Neural progenitor cell (in vitro differentiated cells): Measurements from ENCODE around the gene CCNG2. TPM values are rescaled to one million over a fixed set of nuclear protein-coding genes. Genes with fewer than 3 reads are reported as not detected.

Source experiments
- DNase-seq: peaks from one replicate; pipeline ENCODE4 v3.0.0-alpha.2; 2016; ENCODE audit warnings: low spot score
- H2AFZ ChIP-seq: fragments of 200-600 bp; sonication (generic); replicated peaks from 2 replicates; pipeline ENCODE4 v1.6.1; 2016; ENCODE audit warnings: antibody characterized with exemption
- H3F3A ChIP-seq: fragments of 200-600 bp; sonication (generic); 2 replicates; pipeline ENCODE4 v1.6.1; 2016; ENCODE audit warnings: antibody characterized with exemption, low read depth
- H3K27ac ChIP-seq: fragments of 200-600 bp; sonication (generic); 2 replicates; pipeline ENCODE4 v1.5.1; 2016; ENCODE audit warnings: mild to moderate bottlenecking
- H3K27me3 ChIP-seq: fragments of 200-600 bp; sonication (generic); 2 replicates; pipeline ENCODE4 v1.6.1; 2016; ENCODE audit warnings: mild to moderate bottlenecking, moderate library complexity
- H3K36me3 ChIP-seq: fragments of 200-600 bp; sonication (generic); 2 replicates; pipeline ENCODE4 v1.5.1; 2016
- H3K4me1 ChIP-seq: fragments of 200-600 bp; sonication (generic); 2 replicates; pipeline ENCODE4 v1.6.1; 2016; ENCODE audit warnings: mixed run types
- H3K4me2 ChIP-seq: fragments of 200-600 bp; sonication (generic); 2 replicates; pipeline ENCODE4 v1.6.1; 2016
- H3K4me3 ChIP-seq: fragments of 200-600 bp; sonication (generic); 2 replicates; pipeline ENCODE4 v1.5.1; 2016
- H3K79me2 ChIP-seq: fragments of 200-600 bp; sonication (generic); 2 replicates; pipeline ENCODE4 v1.6.1; 2016; ENCODE audit warnings: low read depth
- H3K9ac ChIP-seq: fragments of 200-600 bp; sonication (generic); 2 replicates; pipeline ENCODE4 v1.6.1; 2016
- H3K9me3 ChIP-seq: fragments of 200-600 bp; sonication (generic); 2 replicates; pipeline ENCODE4 v1.5.1; 2016; ENCODE audit warnings: low read depth
- H4K20me1 ChIP-seq: fragments of 200-600 bp; sonication (generic); 2 replicates; pipeline ENCODE4 v1.6.1; 2016; ENCODE audit warnings: low read depth
- H3K27ac Mint-ChIP-seq: 3 replicates; pipeline ENCODE4 v1.8.0; 2021; ENCODE audit warnings: mixed read lengths
- H3K27me3 Mint-ChIP-seq: 2 replicates; pipeline ENCODE4 v1.8.0; 2022; ENCODE audit warnings: low read depth, mild to moderate bottlenecking, inconsistent platforms, moderate library complexity, mixed read lengths; ENCODE audit not compliant: insufficient read depth
- H3K36me3 Mint-ChIP-seq: 3 replicates; pipeline ENCODE4 v1.8.0; 2021; ENCODE audit warnings: mixed read lengths
- H3K4me1 Mint-ChIP-seq: 3 replicates; pipeline ENCODE4 v1.8.0; 2021; ENCODE audit warnings: mixed read lengths
- H3K4me3 Mint-ChIP-seq: 3 replicates; pipeline ENCODE4 v1.8.0; 2021; ENCODE audit warnings: mild to moderate bottlenecking, moderate library complexity, mixed read lengths
- H3K9me3 Mint-ChIP-seq: 3 replicates; pipeline ENCODE4 v1.8.0; 2020; ENCODE audit warnings: mixed read lengths
- CTCF ChIP-seq: fragments of 200-600 bp; sonication (generic); IDR thresholded peaks from 2 replicates; pipeline ENCODE4 v1.5.1; 2017; ENCODE audit warnings: antibody characterized with exemption, mild to moderate bottlenecking
- EZH2 ChIP-seq: fragments of 200-600 bp; sonication (generic); IDR thresholded peaks from 2 replicates; pipeline ENCODE4 v1.6.1; 2017; ENCODE audit warnings: antibody characterized with exemption, mild to moderate bottlenecking, moderate library complexity
- EZH2phosphoT487 ChIP-seq: fragments of 200-600 bp; sonication (generic); IDR thresholded peaks from 2 replicates; pipeline ENCODE4 v1.6.1; 2017; ENCODE audit warnings: antibody characterized with exemption
- total RNA-seq: library from RNA; depleted of rRNA; stranded (reverse); fragments of >200 nt; gene quantifications from 2 replicates; pipeline ENCODE4 v1.2.3, GENCODE V29; 2015; ENCODE audit warnings: low replicate concordance

The CCNG2 gene
- total RNA-seq, 1 donor from 2014 or later: 366 TPM

GRCh38 chr4:77153006-77153405 lies 4.0 kb upstream of the CCNG2 start:
- H3K9me3 Mint-ChIP-seq: no peaks in the 10 kb centered on the region
- Histone ChIP-seq H3K79me2 (peaks cover 23% of the 10 kb centered on the region), H3K4me3 (no peak overlapping the region), H3F3A (peaks cover 30% of the 10 kb centered on the region), H3K4me1 (peaks cover 41% of the 10 kb centered on the region), H3K9ac (no peak overlapping the region), H3K36me3 (no peaks in the 10 kb centered on the region), H3K27ac (no peak overlapping the region), H3K4me2 (no peak overlapping the region), H3K27me3 (no peaks in the 10 kb centered on the region), H4K20me1 (peaks cover 7% of the 10 kb centered on the region), H2AFZ (no peak overlapping the region), H3K9me3 (no peaks in the 10 kb centered on the region)
- peaks cover 42% of the 10 kb centered on the region for H3K4me1 Mint-ChIP-seq
- H3K27ac Mint-ChIP-seq: no peak overlapping the region
- H3K36me3 Mint-ChIP-seq: no peaks in the 10 kb centered on the region
- TF ChIP-seq CTCF (no peak), EZH2 (no peak), EZH2phosphoT487 (no peak)
- H3K4me3 Mint-ChIP-seq: no peak overlapping the region
- peaks cover 12% of the 10 kb centered on the region for H3K27me3 Mint-ChIP-seq
- DNase-seq: no peak

GRCh38 chr4:77154065-77154464 lies 2.9 kb upstream of the CCNG2 start:
- Histone ChIP-seq H3K27me3 (no peaks in the 10 kb centered on the region), H3K27ac (no peak overlapping the region), H3K9ac (no peak overlapping the region), H4K20me1 (peaks cover 18% of the 10 kb centered on the region), H3K4me2 (peak overlapping the region; percentile 89), H2AFZ (no peak overlapping the region), H3K36me3 (peaks cover 8% of the 10 kb centered on the region), H3K79me2 (peaks cover 34% of the 10 kb centered on the region), H3F3A (peaks cover 34% of the 10 kb centered on the region), H3K4me3 (no peak overlapping the region), H3K9me3 (no peaks in the 10 kb centered on the region), H3K4me1 (peaks cover 42% of the 10 kb centered on the region)
- no peaks in the 10 kb centered on the region for H3K9me3 Mint-ChIP-seq
- peaks cover 4% of the 10 kb centered on the region for H3K36me3 Mint-ChIP-seq
- TF ChIP-seq CTCF: no peak
- TF ChIP-seq EZH2: no peak
- no peak for TF ChIP-seq EZH2phosphoT487
- peaks cover 15% of the 10 kb centered on the region for H3K27me3 Mint-ChIP-seq
- DNase-seq: no peak
- H3K27ac Mint-ChIP-seq: no peak overlapping the region
- no peak overlapping the region for H3K4me3 Mint-ChIP-seq
- H3K4me1 Mint-ChIP-seq: peaks cover 50% of the 10 kb centered on the region

GRCh38 chr4:77154761-77155499 lies 2.1 kb upstream of the CCNG2 start:
- H3F3A ChIP-seq: peaks cover 43% of the 10 kb centered on the region
- H3K27me3 ChIP-seq: no peaks in the 10 kb centered on the region
- H4K20me1 ChIP-seq: peaks cover 27% of the 10 kb centered on the region
- no peak overlapping the region for H3K9ac ChIP-seq
- peak overlapping the region; percentile 2 for H3K4me3 Mint-ChIP-seq
- peaks cover 16% of the 10 kb centered on the region for H3K36me3 ChIP-seq
- no peak overlapping the region for H3K27ac ChIP-seq
- TF ChIP-seq EZH2 (no peak), CTCF (no peak), EZH2phosphoT487 (no peak)
- H3K9me3 Mint-ChIP-seq: no peaks in the 10 kb centered on the region
- no peaks in the 10 kb centered on the region for H3K9me3 ChIP-seq
- H3K4me3 ChIP-seq: peak overlapping the region; percentile 80
- H3K4me2 ChIP-seq: peak overlapping the region; percentile 89
- H3K27me3 Mint-ChIP-seq: peaks cover 15% of the 10 kb centered on the region
- H3K4me1 Mint-ChIP-seq: peaks cover 58% of the 10 kb centered on the region
- peak overlapping the region; percentile 18 for H2AFZ ChIP-seq
- H3K4me1 ChIP-seq: peaks cover 50% of the 10 kb centered on the region
- DNase-seq: no peak
- H3K36me3 Mint-ChIP-seq: peaks cover 10% of the 10 kb centered on the region
- peaks cover 43% of the 10 kb centered on the region for H3K79me2 ChIP-seq
- peak overlapping the region; percentile 27 for H3K27ac Mint-ChIP-seq
